Chondrocyte (in vitro differentiated cells): ENCODE results near the gene SLC38A6. TPM values are rescaled to one million over a fixed set of nuclear protein-coding genes. Genes with fewer than 3 reads are reported as not detected.

Experiments
- DNase-seq: peaks from one replicate; pipeline ENCODE4 v3.0.0; 2021; ENCODE audit warnings: mixed read lengths, low spot score
- H3K27ac Mint-ChIP-seq: one replicate; pipeline ENCODE4 v1.8.0; 2021; ENCODE audit warnings: mild to moderate bottlenecking, moderate library complexity, mixed read lengths; ENCODE audit not compliant: unreplicated experiment
- H3K27me3 Mint-ChIP-seq: 2 replicates; pipeline ENCODE4 v1.8.0; 2021; ENCODE audit warnings: low read depth, mixed read lengths
- H3K36me3 Mint-ChIP-seq: 2 replicates; pipeline ENCODE4 v1.8.0; 2021; ENCODE audit warnings: low read depth, mixed read lengths
- H3K4me1 Mint-ChIP-seq: 2 replicates; pipeline ENCODE4 v1.8.0; 2021; ENCODE audit warnings: low read depth, mild to moderate bottlenecking, mixed read lengths
- H3K4me3 Mint-ChIP-seq: one replicate; pipeline ENCODE4 v1.8.0; 2021; ENCODE audit warnings: mild to moderate bottlenecking, moderate library complexity, mixed read lengths; ENCODE audit not compliant: unreplicated experiment
- H3K9me3 Mint-ChIP-seq: 2 replicates; pipeline ENCODE4 v1.8.0; 2021; ENCODE audit warnings: low read depth, mixed read lengths
- total RNA-seq: library from RNA; stranded (reverse); gene quantifications from 3 replicates; pipeline ENCODE4 v1.2.1, GENCODE V29; 2021
- TF ChIP-seq, protein P1 (sequence below): fragments of 200-600 bp; sonication (generic); IDR thresholded peaks from 2 replicates; pipeline ENCODE4 v1.5.0; 2021; ENCODE audit warnings: antibody characterized with exemption, mild to moderate bottlenecking, moderate library complexity

SLC38A6 gene
- total RNA-seq, 1 donor from 2014 or later = 24.7 TPM

DNA sequence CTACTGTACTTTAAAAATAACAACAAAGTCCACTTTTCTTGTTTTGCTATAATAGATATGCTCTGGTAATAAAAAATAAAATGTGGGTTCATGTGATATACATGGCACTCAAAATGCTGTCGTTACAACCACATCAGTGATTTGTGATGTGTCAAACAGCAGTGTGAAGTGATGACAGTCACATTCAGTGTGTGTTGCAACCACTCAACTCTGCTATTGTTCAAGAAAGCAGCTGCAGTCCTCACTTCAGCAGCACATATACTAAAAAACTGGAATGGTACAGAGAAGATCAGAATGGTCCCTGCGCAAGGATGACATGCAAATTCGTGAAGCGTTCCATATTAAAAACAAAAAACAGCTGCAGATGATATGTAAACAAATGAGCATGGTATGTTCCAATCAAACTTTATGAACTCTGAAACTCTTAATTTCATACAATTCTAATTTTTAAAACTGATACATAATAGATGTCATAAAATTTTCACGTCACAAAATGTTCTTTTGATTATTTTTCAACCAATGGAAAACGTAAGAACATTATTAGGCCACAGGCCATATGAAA is 6.9 kb upstream of the SLC38A6 start:
- no peak for DNase-seq
- H3K27me3 Mint-ChIP-seq = no peaks in the 10 kb centered on the region
- no peak overlapping the region for H3K4me3 Mint-ChIP-seq
- peaks cover 14% of the 10 kb centered on the region for H3K36me3 Mint-ChIP-seq
- TF ChIP-seq, protein P1, sequence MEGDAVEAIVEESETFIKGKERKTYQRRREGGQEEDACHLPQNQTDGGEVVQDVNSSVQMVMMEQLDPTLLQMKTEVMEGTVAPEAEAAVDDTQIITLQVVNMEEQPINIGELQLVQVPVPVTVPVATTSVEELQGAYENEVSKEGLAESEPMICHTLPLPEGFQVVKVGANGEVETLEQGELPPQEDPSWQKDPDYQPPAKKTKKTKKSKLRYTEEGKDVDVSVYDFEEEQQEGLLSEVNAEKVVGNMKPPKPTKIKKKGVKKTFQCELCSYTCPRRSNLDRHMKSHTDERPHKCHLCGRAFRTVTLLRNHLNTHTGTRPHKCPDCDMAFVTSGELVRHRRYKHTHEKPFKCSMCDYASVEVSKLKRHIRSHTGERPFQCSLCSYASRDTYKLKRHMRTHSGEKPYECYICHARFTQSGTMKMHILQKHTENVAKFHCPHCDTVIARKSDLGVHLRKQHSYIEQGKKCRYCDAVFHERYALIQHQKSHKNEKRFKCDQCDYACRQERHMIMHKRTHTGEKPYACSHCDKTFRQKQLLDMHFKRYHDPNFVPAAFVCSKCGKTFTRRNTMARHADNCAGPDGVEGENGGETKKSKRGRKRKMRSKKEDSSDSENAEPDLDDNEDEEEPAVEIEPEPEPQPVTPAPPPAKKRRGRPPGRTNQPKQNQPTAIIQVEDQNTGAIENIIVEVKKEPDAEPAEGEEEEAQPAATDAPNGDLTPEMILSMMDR = no peak
- H3K4me1 Mint-ChIP-seq = peaks cover 19% of the 10 kb centered on the region
- no peaks in the 10 kb centered on the region for H3K9me3 Mint-ChIP-seq
- no peak overlapping the region for H3K27ac Mint-ChIP-seq

DNA sequence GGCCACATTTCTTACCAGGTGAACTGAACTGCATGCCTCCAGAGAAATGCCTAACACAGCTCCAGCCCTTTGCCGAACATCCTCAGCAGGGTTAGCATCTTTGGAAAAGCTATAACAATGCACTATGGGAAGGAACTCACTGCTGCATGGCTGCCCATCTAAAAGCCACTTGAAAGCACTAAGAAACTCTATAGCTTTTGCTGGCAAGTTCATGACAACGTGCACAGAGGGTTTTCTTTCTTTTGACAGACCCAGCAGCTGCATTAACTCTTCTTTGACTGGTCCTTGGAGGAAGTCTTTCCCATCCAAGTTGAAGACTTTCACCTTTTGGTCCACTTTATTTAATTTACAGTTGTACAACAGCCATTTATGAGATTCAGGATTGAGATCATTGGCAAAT is 5.5 kb upstream of the SLC38A6 start:
- Mint-ChIP-seq H3K4me1 (peaks cover 16% of the 10 kb centered on the region), H3K9me3 (no peaks in the 10 kb centered on the region), H3K36me3 (peaks cover 14% of the 10 kb centered on the region), H3K27me3 (no peaks in the 10 kb centered on the region), H3K27ac (no peak overlapping the region), H3K4me3 (no peak overlapping the region)
- no peak for DNase-seq
- TF ChIP-seq, protein P1 = no peak

DNA sequence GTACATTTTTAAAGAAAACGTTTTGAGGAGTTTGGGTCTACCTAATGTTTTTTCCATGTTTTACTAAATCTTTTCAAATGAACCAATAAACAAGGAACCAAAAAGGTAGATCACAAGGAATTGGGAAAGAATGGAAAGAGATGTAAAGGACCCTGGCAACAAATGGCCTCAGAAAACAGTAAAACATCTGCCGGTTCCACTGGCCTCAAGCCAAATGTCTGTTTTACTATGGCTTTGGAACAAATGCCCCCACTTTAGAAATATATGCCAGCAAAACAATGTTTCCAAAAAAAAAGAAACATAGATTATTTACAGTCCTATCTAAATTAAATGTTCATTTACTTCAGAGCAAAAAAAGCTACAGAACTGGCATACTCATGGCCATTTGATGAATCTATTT is 3.2 kb upstream of the SLC38A6 start:
- no peak for DNase-seq
- TF ChIP-seq, protein P1 = no peak
- Mint-ChIP-seq H3K4me3 (peak overlapping the region; percentile 7), H3K36me3 (peaks cover 8% of the 10 kb centered on the region), H3K4me1 (peaks cover 14% of the 10 kb centered on the region), H3K27ac (no peak overlapping the region), H3K27me3 (no peaks in the 10 kb centered on the region), H3K9me3 (no peaks in the 10 kb centered on the region)

DNA sequence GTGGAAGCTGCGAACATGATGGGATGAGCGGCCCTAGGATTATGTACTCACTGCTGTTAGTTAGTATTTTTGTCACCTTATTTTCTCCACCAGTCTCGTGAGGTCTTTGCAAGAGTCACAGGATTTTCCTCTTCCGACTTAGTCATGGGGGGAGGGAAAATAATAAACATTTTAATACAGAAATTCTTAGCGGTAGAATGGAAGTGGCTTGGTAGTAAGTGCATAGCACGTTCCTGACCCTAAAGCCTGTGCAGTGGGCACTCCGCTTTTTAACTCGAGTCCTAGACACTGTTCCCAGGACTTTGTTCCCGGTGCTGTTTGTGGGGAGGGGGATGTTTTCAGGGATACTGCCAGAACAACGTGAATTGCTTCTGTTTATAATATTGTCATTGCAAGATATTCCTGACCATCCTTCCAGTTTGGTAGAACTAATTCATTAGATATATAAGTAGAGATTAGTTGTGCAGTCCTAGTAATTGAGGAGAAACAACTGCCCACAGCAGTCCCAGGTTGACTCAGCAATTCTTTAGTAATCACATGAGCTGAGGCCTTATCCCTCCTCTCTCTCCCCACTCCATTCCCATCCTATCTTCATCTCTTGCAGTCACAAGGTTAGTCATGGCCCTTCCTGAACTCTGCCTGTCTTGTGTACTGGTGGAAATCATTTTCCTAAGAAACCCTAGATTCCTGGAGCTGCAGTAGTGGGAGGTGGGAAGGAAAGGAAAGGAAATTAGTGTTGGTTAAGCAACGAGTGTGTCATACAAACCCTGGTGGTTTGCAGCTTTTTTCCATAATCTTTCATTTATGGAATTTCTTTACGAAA is 799 bp downstream of the SLC38A6 start:
- H3K9me3 Mint-ChIP-seq = no peaks in the 10 kb centered on the region
- peaks cover 14% of the 10 kb centered on the region for H3K36me3 Mint-ChIP-seq
- DNase-seq = no peak
- TF ChIP-seq, protein P1 = no peak
- no peak overlapping the region for H3K27ac Mint-ChIP-seq
- no peaks in the 10 kb centered on the region for H3K27me3 Mint-ChIP-seq
- no peak overlapping the region for H3K4me3 Mint-ChIP-seq
- peaks cover 31% of the 10 kb centered on the region for H3K4me1 Mint-ChIP-seq

DNA sequence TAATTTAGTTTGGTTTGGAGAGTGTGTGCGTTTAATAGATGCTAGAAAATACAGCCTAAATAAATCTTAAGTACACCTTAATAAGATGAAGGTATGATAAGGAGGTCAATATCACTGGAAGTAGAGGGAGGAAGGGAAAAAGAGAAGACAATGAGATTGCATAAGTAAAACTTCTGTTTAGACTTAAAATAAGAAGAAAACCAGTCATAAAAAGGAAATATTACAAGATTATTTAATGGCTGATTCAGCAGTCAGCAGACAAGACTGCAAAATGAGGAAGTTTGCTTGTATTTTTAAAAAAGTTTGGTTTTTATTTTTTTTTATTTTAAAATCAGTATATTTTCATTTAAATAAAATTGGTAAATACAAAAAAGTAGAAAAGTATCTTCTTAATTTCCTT is 3.2 kb downstream of the SLC38A6 start:
- Mint-ChIP-seq H3K27me3 (no peaks in the 10 kb centered on the region), H3K4me3 (no peak overlapping the region), H3K27ac (no peak overlapping the region), H3K36me3 (peaks cover 16% of the 10 kb centered on the region), H3K4me1 (peaks cover 17% of the 10 kb centered on the region), H3K9me3 (no peaks in the 10 kb centered on the region)
- TF ChIP-seq, protein P1 = no peak
- DNase-seq = no peak
